Effector memory CD8-positive, alpha-beta T cell (primary cell): ENCODE results near the gene SHISA4.
"Not testable (repeated sequence)": the region's sequence is repeated elsewhere in the genome, so short reads cannot be mapped to it uniquely, and the experiment has no call there.

Experiments
- ATAC-seq: fragments of 150-1000 bp; cut with Tn5 transposase; replicated peaks from 2 replicates; pipeline ENCODE4 v1.10.0; 2021; ENCODE audit warnings: mild to moderate bottlenecking, moderate library complexity
- DNase-seq, 3 experiments: peaks; one replicate each; pipeline ENCODE4 v3.0.0; 2021
- H3K27ac Mint-ChIP-seq, 2 donors: one replicate each; pipeline ENCODE4 v1.8.0; 2022; ENCODE audit warnings: mild to moderate bottlenecking in 2 of 2, mixed read lengths in 2 of 2, moderate library complexity in 2 of 2
- H3K27me3 Mint-ChIP-seq, 2 donors: one replicate each; pipeline ENCODE4 v1.8.0; 2022; ENCODE audit warnings: mixed read lengths in 2 of 2
- H3K36me3 Mint-ChIP-seq: one replicate; pipeline ENCODE4 v1.8.0; 2022; ENCODE audit warnings: mild to moderate bottlenecking, moderate library complexity, mixed read lengths; ENCODE audit not compliant: insufficient read depth
- H3K4me1 Mint-ChIP-seq, 2 donors: one replicate each; pipeline ENCODE4 v1.8.0; 2022; ENCODE audit warnings: low read depth in 2 of 2, mixed read lengths in 2 of 2
- H3K4me3 Mint-ChIP-seq, 2 donors: one replicate each; pipeline ENCODE4 v1.8.0; 2022; ENCODE audit warnings: mild to moderate bottlenecking in 2 of 2, mixed read lengths in 2 of 2, moderate library complexity in 2 of 2
- H3K9me3 Mint-ChIP-seq, 2 donors: one replicate each; pipeline ENCODE4 v1.8.0; 2022; ENCODE audit warnings: mixed read lengths in 2 of 2

The SHISA4 gene

GRCh38 chr1:201938440-201939035 is 49.8 kb downstream of the SHISA4 start:
- peaks cover 0 to 1% of the 10 kb centered on the region in 2 donors for H3K4me1 Mint-ChIP-seq
- no peak for ATAC-seq
- H3K36me3 Mint-ChIP-seq = no peaks in the 10 kb centered on the region
- H3K27ac Mint-ChIP-seq = no peak overlapping the region
- no peaks in the 10 kb centered on the region for H3K9me3 Mint-ChIP-seq
- DNase-seq = no peak
- H3K27me3 Mint-ChIP-seq = peaks cover 29 to 48% of the 10 kb centered on the region in 2 donors
- no peak overlapping the region for H3K4me3 Mint-ChIP-seq

- no peaks in the 10 kb centered on the region for H3K36me3 Mint-ChIP-seq
- no peak for DNase-seq
- no peak for ATAC-seq
- H3K27ac Mint-ChIP-seq = no peak overlapping the region
- no peaks in the 10 kb centered on the region for H3K9me3 Mint-ChIP-seq
- H3K4me3 Mint-ChIP-seq = no peak overlapping the region
- H3K4me1 Mint-ChIP-seq = peaks cover 0 to 1% of the 10 kb centered on the region in 2 donors
- H3K27me3 Mint-ChIP-seq = peaks cover 35 to 52% of the 10 kb centered on the region in 2 donors
Measured at GRCh38 chr1:201939148-201939547, 50.5 kb downstream of the SHISA4 start.

- Mint-ChIP-seq H3K27me3 (peaks cover 39 to 52% of the 10 kb centered on the region in 2 donors), H3K27ac (no peak overlapping the region), H3K9me3 (no peaks in the 10 kb centered on the region), H3K36me3 (no peaks in the 10 kb centered on the region), H3K4me1 (no peaks in the 10 kb centered on the region), H3K4me3 (no peak overlapping the region)
- ATAC-seq = no peak
- DNase-seq = no peak
Measured at GRCh38 chr1:201939574-201939973, 50.9 kb downstream of the SHISA4 start.

DNA sequence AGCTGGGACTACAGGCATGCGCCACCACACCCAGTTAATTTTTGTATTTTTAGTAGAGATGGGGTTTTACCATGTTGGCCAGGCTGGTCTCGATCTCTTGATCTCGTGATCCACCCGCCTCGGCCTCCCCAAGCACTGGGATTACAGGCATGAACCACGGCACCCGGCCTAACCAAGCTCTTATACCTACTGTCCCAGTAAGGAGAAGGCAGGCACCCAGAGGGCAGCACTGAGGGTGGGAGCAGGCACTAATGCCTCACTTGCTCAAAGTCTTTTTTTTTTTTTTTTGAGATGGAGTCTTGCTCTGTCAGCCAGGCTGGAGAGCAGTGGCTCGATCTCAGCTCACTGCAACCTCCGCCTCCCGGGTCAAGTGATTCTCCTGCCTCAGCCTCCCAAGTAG is 51.6 kb downstream of the SHISA4 start:
- H3K27ac Mint-ChIP-seq, H3K9me3 Mint-ChIP-seq, ATAC-seq, H3K4me1 Mint-ChIP-seq, H3K36me3 Mint-ChIP-seq, DNase-seq, H3K4me3 Mint-ChIP-seq: not testable (repeated sequence)
- H3K27me3 Mint-ChIP-seq = peaks cover 42 to 59% of the 10 kb centered on the region in 2 donors

GRCh38 chr1:201941420-201942128 is 52.9 kb downstream of the SHISA4 start:
- Mint-ChIP-seq H3K27me3 (peaks cover 48 to 64% of the 10 kb centered on the region in 2 donors), H3K27ac (no peak overlapping the region), H3K36me3 (peaks cover 3% of the 10 kb centered on the region), H3K4me3 (no peak overlapping the region), H3K4me1 (peaks cover 4 to 8% of the 10 kb centered on the region in 2 donors), H3K9me3 (no peaks in the 10 kb centered on the region)
- no peak for ATAC-seq
- no peak for DNase-seq

GRCh38 chr1:201942129-201942495 is 53.4 kb downstream of the SHISA4 start:
- no peak overlapping the region for H3K27ac Mint-ChIP-seq
- ATAC-seq = no peak

More at GRCh38 chr1:201942129-201942495, 53.4 kb downstream of the SHISA4 start:
- Mint-ChIP-seq H3K27me3 (peaks cover 53 to 67% of the 10 kb centered on the region in 2 donors), H3K36me3 (peaks cover 6% of the 10 kb centered on the region), H3K4me3 (no peak overlapping the region), H3K4me1 (peaks cover 4 to 9% of the 10 kb centered on the region in 2 donors), H3K9me3 (no peaks in the 10 kb centered on the region)
- DNase-seq = no peak
